ENCODE data around the gene LSM2. TPM values are rescaled to one million over a fixed set of nuclear protein-coding genes. Genes with fewer than 3 reads are reported as not detected.

LSM2 gene
- total RNA-seq, 1 experiment from 2014 or later, result 56.3 TPM

DNA sequence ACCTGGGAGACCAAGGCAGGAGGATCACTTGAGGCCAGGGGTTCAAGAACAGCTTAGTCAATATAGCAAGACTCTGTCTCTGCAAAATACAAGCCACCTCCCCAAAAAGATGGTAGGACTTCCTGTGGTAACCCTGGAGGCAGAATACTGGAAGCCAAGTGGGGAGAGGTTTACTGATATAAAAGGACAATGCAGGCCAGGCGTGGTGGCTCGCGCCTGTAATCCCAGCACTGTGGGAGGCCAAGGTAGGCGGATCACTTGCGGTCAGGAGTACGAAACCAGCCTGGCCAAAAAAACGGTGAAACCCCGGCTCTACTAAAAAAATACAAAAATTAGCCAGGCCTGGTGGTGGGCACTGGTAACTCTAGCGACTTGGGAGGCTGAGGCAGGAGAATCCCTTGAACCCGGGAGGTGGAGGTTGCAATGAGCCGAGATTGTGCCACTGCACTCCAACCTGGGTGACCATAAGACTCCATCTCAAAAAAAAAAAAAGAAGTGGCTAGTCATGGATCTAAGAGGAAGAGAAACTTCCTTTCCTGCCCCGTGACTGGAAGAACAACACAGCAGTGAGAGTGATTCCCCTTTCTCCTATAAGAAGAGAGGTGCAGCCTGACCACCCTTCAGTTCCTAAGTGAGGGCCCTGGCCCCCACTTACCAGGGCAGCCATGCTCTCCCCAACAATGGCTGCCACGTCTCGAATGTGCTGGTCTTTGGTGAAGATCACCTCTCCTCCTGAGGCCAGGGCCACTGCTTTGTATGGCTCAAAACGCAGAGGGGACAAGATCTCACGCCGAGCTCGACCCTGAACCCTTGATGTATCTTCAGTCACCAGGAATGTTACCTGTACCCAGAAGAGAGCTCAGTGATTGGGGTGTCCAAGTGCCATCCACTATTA is 38.2 kb downstream of the LSM2 start:
- ChIA-PET POLR2A (interaction anchor here (1.3 to 1.8 kb wide), 3 partner anchors 28 to 39 kb away, joined by 6 to 10 read pairs (median 8); partner anchors contain the start of genes DDAH2 and MSH5), CTCF (interaction anchor here (1.3 to 2.5 kb wide), 5 partner anchors 23 to 88 kb away, joined by 4 to 32 read pairs (median 14); partner anchors contain the start of genes DDAH2, LY6G5C and MSH5)
- no peaks in the 10 kb centered on the region for H3K27me3 ChIP-seq (replicated peaks; ENCODE audit: control insufficient read depth, insufficient read depth, low read length)
- no peak overlapping the region for H3K4me3 ChIP-seq (ENCODE audit: low read depth, low read length)
- peaks cover 15% of the 10 kb centered on the region for H3K4me1 ChIP-seq
- no peaks in the 10 kb centered on the region for H3K9me3 ChIP-seq
- DNase-seq, result no peak
- H3K27ac Mint-ChIP-seq (ENCODE audit: unreplicated experiment), result no peak overlapping the region
- BruUV-seq (replicated peaks), result no TSS peak
- H3K4me3 Mint-ChIP-seq (ENCODE audit: unreplicated experiment), result no peak overlapping the region
- no peaks in the 10 kb centered on the region for H3K27me3 Mint-ChIP-seq (ENCODE audit: insufficient read depth, unreplicated experiment)
- intact Hi-C loops (cut with micrococcal nuclease; ENCODE audit: unreplicated experiment), result loop anchor here (1.0 kb wide), 3 partner anchors 39 to 95 kb away; partner anchors contain the start of gene DDAH2
- peaks cover 5% of the 10 kb centered on the region for H3K36me3 Mint-ChIP-seq (ENCODE audit: insufficient read depth, unreplicated experiment)
- H3K9me3 Mint-ChIP-seq (ENCODE audit: unreplicated experiment), result no peaks in the 10 kb centered on the region
- H3K36me3 ChIP-seq (ENCODE audit: control insufficient read depth, insufficient read depth, low read length), result 0 out of 2 replicates have a peak, but pooled peaks cover 1% of the 10 kb centered on the region
- TF ChIP-seq, protein P1, sequence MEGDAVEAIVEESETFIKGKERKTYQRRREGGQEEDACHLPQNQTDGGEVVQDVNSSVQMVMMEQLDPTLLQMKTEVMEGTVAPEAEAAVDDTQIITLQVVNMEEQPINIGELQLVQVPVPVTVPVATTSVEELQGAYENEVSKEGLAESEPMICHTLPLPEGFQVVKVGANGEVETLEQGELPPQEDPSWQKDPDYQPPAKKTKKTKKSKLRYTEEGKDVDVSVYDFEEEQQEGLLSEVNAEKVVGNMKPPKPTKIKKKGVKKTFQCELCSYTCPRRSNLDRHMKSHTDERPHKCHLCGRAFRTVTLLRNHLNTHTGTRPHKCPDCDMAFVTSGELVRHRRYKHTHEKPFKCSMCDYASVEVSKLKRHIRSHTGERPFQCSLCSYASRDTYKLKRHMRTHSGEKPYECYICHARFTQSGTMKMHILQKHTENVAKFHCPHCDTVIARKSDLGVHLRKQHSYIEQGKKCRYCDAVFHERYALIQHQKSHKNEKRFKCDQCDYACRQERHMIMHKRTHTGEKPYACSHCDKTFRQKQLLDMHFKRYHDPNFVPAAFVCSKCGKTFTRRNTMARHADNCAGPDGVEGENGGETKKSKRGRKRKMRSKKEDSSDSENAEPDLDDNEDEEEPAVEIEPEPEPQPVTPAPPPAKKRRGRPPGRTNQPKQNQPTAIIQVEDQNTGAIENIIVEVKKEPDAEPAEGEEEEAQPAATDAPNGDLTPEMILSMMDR (IDR thresholded peaks at IDR 0.05; ENCODE audit: insufficient read depth in 1 of 2, low read depth in 1 of 2, low read length in 1 of 2, severe bottlenecking in 1 of 2, unreplicated experiment in 1 of 2), result no peak
- peaks cover 12% of the 10 kb centered on the region for H3K4me1 Mint-ChIP-seq (ENCODE audit: low read depth, unreplicated experiment)

DNA sequence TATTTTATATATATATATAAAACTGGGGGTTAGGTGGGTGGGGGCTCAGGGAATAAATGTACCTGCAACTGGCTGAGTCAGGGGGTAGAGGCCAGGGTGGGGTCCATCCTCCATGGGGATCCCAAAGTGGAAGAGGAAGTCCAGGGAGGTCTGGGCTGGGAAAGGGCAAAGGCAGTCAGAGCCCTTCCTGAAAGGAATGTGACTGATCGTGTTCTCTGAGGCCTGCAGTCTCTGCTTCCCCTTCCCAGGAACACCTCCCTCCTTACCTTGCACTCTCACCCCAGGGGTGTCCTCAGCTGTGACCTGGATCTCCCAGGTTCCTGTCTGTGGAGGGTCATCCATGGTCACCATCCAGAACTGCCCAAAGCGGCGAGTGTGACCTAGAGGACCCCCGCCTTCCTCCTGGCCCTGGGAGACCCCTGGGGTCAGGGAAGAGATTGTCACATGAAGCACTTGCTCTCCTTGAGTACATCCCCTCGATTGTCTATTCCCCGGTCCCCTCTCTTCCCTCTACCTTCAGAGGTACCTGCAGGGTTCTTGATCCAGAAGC is 39.6 kb downstream of the LSM2 start:
- intact Hi-C loops (cut with micrococcal nuclease; ENCODE audit: unreplicated experiment), result no loop called here
- TF ChIP-seq, protein P1 (IDR thresholded peaks at IDR 0.05; ENCODE audit: insufficient read depth in 1 of 2, low read depth in 1 of 2, low read length in 1 of 2, severe bottlenecking in 1 of 2, unreplicated experiment in 1 of 2), result no peak
- Histone ChIP-seq H3K9me3 (no peaks in the 10 kb centered on the region), H3K27me3 (replicated peaks; ENCODE audit: control insufficient read depth, insufficient read depth, low read length) (no peaks in the 10 kb centered on the region), H3K36me3 (ENCODE audit: control insufficient read depth, insufficient read depth, low read length) (0 out of 2 replicates have a peak, but pooled peaks cover 1% of the 10 kb centered on the region), H3K4me3 (ENCODE audit: low read depth, low read length) (no peak overlapping the region), H3K4me1 (peaks cover 14% of the 10 kb centered on the region)
- Mint-ChIP-seq H3K4me3 (ENCODE audit: unreplicated experiment) (no peak overlapping the region), H3K36me3 (ENCODE audit: insufficient read depth, unreplicated experiment) (peaks cover 9% of the 10 kb centered on the region), H3K4me1 (ENCODE audit: low read depth, unreplicated experiment) (peaks cover 18% of the 10 kb centered on the region), H3K9me3 (ENCODE audit: unreplicated experiment) (no peaks in the 10 kb centered on the region), H3K27ac (ENCODE audit: unreplicated experiment) (no peak overlapping the region), H3K27me3 (ENCODE audit: insufficient read depth, unreplicated experiment) (no peaks in the 10 kb centered on the region)
- no peak for DNase-seq
- CTCF ChIA-PET, result interaction anchor here (0.7 kb wide), 2 partner anchors 18 to 80 kb away, joined by 6 to 8 read pairs; no protein-coding TSS in a partner anchor
- POLR2A ChIA-PET, result no interaction called here
- BruUV-seq (replicated peaks), result no TSS peak

Measured in Caco-2 (cell line).